GM12878 (cell line): ENCODE results near the gene RTN3. TPM values are rescaled to one million over a fixed set of nuclear protein-coding genes. Genes with fewer than 3 reads are reported as not detected.

Experiments
- ATAC-seq: fragments of 200-7000 bp; cut with Tn5 transposase; 3 replicates; pipeline ENCODE4 v1.9.1; 2020; ENCODE audit warnings: mild to moderate bottlenecking, moderate library complexity
- BruUV-seq: library from RNA; stranded (reverse); fragments of 400-500 nt; replicated peaks from 2 replicates; lab custom pipeline; 2021; lab: Mats Ljungman, UMichigan
- CTCF ChIA-PET: fragments of 300-600 bp; sonication (Branson Sonifier 250); formaldehyde crosslinking; extraction: SDS; loops from one replicate; lab custom pipeline; 2021; ENCODE audit warnings: inconsistent platforms; lab: Yijun Ruan, JAX
- POLR2A ChIA-PET: fragments of 350-600 bp; formaldehyde crosslinking; extraction: SDS; loops from one replicate; lab custom pipeline; 2021; ENCODE audit warnings: inconsistent platforms; lab: Charles Lee
- RAD21 ChIA-PET: fragments of 300-600 bp; sonication (Branson Sonifier 250); formaldehyde crosslinking; loops from one replicate; lab custom pipeline; 2023; ENCODE audit warnings: antibody characterized with exemption; ENCODE audit not compliant: unreplicated experiment; lab: Charles Lee
- SMC1A ChIA-PET: fragments of 300-600 bp; sonication (Branson Sonifier 250); formaldehyde crosslinking; loops from one replicate; lab custom pipeline; 2023; ENCODE audit not compliant: unreplicated experiment, uncharacterized antibody; lab: Charles Lee
- DNase-seq: peaks from one replicate; pipeline ENCODE4 v3.0.0-alpha.2; 2011; ENCODE audit warnings: low read depth, low spot score
- FAIRE-seq: peaks from 3 replicates; lab custom pipeline; 2011; peaks lifted over from hg19 to GRCh38; lab: Jason Lieb, UNC
- H2AFZ ChIP-seq: 2 replicates; pipeline ENCODE4 v1.6.0; 2011; ENCODE audit warnings: low read depth, low read length, control low read depth; ENCODE audit not compliant: control insufficient read depth
- H3K27ac ChIP-seq: 2 replicates; pipeline ENCODE4 v1.5.1; 2011; ENCODE audit warnings: control low read depth; ENCODE audit not compliant: control insufficient read depth, insufficient read depth
- H3K27me3 ChIP-seq, 2 experiments: replicated peaks in 1 of 2; 2 replicates each; pipeline versions ENCODE4 v1.6.0 to v1.6.1; 2011; ENCODE audit warnings: low read length in 1 of 2; ENCODE audit not compliant: control insufficient read depth in 2 of 2, insufficient read depth in 2 of 2
- H3K36me3 ChIP-seq, 2 experiments: 2 replicates each; pipeline ENCODE4 v1.5.1; 2011; ENCODE audit warnings: low read length in 1 of 2; ENCODE audit not compliant: control insufficient read depth in 2 of 2, insufficient read depth in 2 of 2
- H3K4me1 ChIP-seq: 2 replicates; pipeline ENCODE4 v1.6.1; 2011; ENCODE audit warnings: mild to moderate bottlenecking, low read length, moderate library complexity, mixed read lengths; ENCODE audit not compliant: control insufficient read depth, insufficient read depth
- H3K4me2 ChIP-seq: 2 replicates; pipeline ENCODE4 v1.6.0; 2011; ENCODE audit warnings: control low read depth; ENCODE audit not compliant: control insufficient read depth, insufficient read depth
- H3K4me3 ChIP-seq: fragments of 200-600 bp; sonication (generic); 2 replicates; pipeline ENCODE4 v1.5.1; 2016
- H3K79me2 ChIP-seq: 2 replicates; pipeline ENCODE4 v1.6.0; 2011; ENCODE audit warnings: low read length; ENCODE audit not compliant: control insufficient read depth, insufficient read depth
- H3K9ac ChIP-seq: 2 replicates; pipeline ENCODE4 v1.8.0; 2011; ENCODE audit warnings: low read length, control low read depth, mixed read lengths; ENCODE audit not compliant: control insufficient read depth, insufficient read depth
- H3K9me3 ChIP-seq: replicated peaks from 3 replicates; pipeline ENCODE4 v1.5.1; 2011; ENCODE audit warnings: mild to moderate bottlenecking, low read length; ENCODE audit not compliant: control insufficient read depth, insufficient read depth
- H4K20me1 ChIP-seq: 2 replicates; pipeline ENCODE4 v1.6.0; 2011; ENCODE audit not compliant: control insufficient read depth, insufficient read depth
- EGR1 ChIP-seq, 2 experiments: IDR thresholded peaks; 1 replicate in 1 of 2; 2 replicates in 1 of 2; pipeline ENCODE4 v1.6.1; 2011 to 2012; ENCODE audit warnings: low read depth in 2 of 2, low read length in 2 of 2, borderline replicate concordance in 1 of 2, mild to moderate bottlenecking in 1 of 2, moderate library complexity in 1 of 2
- GABPA ChIP-seq: IDR thresholded peaks from 2 replicates; pipeline ENCODE4 v1.6.1; 2014; ENCODE audit warnings: antibody characterized with exemption, low read depth, mild to moderate bottlenecking, inconsistent platforms
- LARP7 ChIP-seq: fragments of 450-650 bp; IDR thresholded peaks from 2 replicates; pipeline ENCODE4 v1.6.1; 2017; ENCODE audit warnings: mild to moderate bottlenecking
- MEF2B ChIP-seq: fragments of 450-650 bp; IDR thresholded peaks from 2 replicates; pipeline ENCODE4 v1.6.1; 2018; ENCODE audit warnings: mild to moderate bottlenecking, moderate library complexity; ENCODE audit not compliant: partially characterized antibody, poor library complexity, severe bottlenecking
- NR2C2 ChIP-seq: IDR thresholded peaks from 2 replicates; pipeline ENCODE4 v1.6.1; 2011; ENCODE audit warnings: borderline replicate concordance, low read depth; ENCODE audit not compliant: control insufficient read depth, insufficient read length
- PAX8 ChIP-seq: fragments of 450-650 bp; IDR thresholded peaks from 2 replicates; pipeline ENCODE4 v1.6.1; 2017; ENCODE audit warnings: mild to moderate bottlenecking, moderate library complexity
- RAD21 ChIP-seq: IDR thresholded peaks from 2 replicates; pipeline ENCODE4 v1.6.1; 2011; ENCODE audit warnings: mild to moderate bottlenecking, low read depth, low read length, moderate library complexity; ENCODE audit not compliant: insufficient read depth
- SMARCA5 ChIP-seq: fragments of 450-650 bp; IDR thresholded peaks from 2 replicates; pipeline ENCODE4 v1.6.1; 2017; ENCODE audit warnings: mild to moderate bottlenecking
- WGBS: methylation state at CpG from one replicate; pipeline ENCODE4 v1.1.6; 2016; ENCODE audit warnings: low lambda C conversion rate; ENCODE audit not compliant: insufficient replicate concordance, insufficient coverage; ENCODE audit errors: missing lambda C conversion rate; 5-methylcytosine and 5-hydroxymethylcytosine counted together
- in situ Hi-C: fragments of 300-500 bp; cut with MboI; formaldehyde crosslinking; loops from 9 replicates; pipeline ENCODE4 v1.14.3; 2018; ENCODE audit warnings: mixed read lengths
- intact Hi-C: fragments of 100-400 bp; cut with micrococcal nuclease; formaldehyde crosslinking; loops from one replicate; pipeline ENCODE4 v1.14.2; 2022; ENCODE audit not compliant: unreplicated experiment
- polyA plus RNA-seq, 11 experiments: library from polyadenylated mRNA; depleted of rRNA in 4 of 11; unstranded in 6 of 11; stranded (reverse) in 5 of 11; fragments of >200 nt; fragmentation: Nextera tagmentation in 4 of 11; fragmentation: Illumina TruSeq in 1 of 11; extraction: Ambion mirVana in 4 of 11; extraction: Trizol in 1 of 11; gene quantifications; 1 replicate in 1 of 11; 2 replicates in 10 of 11; pipeline versions ENCODE4 v1.2.1 to v1.2.3, GENCODE V29; 2011 to 2016; ENCODE audit warnings: inconsistent platforms in 2 of 11, missing spikeins in 2 of 11, low read depth in 1 of 11
- total RNA-seq, 4 experiments: library from RNA; depleted of rRNA in 3 of 4; stranded (reverse); fragments of >200 nt in 3 of 4; fragmentation: Illumina TruSeq in 1 of 4; extraction: Trizol in 1 of 4; gene quantifications; 2 replicates each; pipeline versions ENCODE4 v1.2.1 to v1.2.3, GENCODE V29; 2013 to 2021
- TF ChIP-seq, protein P1 (sequence below): fragments of 450-650 bp; IDR thresholded peaks from 2 replicates; pipeline ENCODE4 v1.6.1; 2016; ENCODE audit warnings: mild to moderate bottlenecking

The RTN3 gene
- total and polyA plus RNA-seq, 10 of the 15 experiments (the other 5 are each of a cell fraction or from before 2014, with no cell fraction given): 22.9 to 64.2 (median 47.0) TPM

DNA sequence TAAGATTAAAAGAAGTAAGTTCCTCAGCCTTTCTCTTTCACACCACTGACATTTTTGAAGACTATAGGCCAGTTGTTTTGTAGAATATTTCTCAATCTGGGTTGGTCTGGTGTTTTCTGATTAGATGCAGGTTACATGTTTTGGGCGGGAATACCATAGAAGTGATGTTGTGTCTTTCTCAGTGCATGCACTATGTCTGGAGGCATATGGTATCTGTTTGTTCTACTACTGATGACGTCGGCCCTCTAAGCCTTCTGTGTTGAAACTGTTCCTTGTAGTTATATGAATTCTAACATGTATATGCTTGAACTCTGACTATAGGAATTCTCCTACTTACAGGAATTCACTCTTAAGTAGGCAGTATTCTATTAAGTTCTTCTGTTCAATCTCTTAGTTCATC, 65.7 kb downstream of the RTN3 start:
- ChIA-PET CTCF (interaction anchor here (1.1 kb wide), 1 partner anchor 19 kb away, joined by 3 read pairs; no protein-coding TSS in a partner anchor), RAD21 (no interaction called here), SMC1A (no interaction called here), POLR2A (no interaction called here)
- no peaks in the 10 kb centered on the region for H3K9me3 ChIP-seq
- H3K36me3 ChIP-seq: peaks cover 0 to 5% of the 10 kb centered on the region in 2 experiments
- FAIRE-seq: no peak
- no peak for TF ChIP-seq RAD21
- no peak for TF ChIP-seq MEF2B
- TF ChIP-seq EGR1 (IDR thresholded peaks at IDR 0.05; ENCODE audit: borderline replicate concordance in 1 of 2, low read depth in 2 of 2, low read length in 2 of 2): no peak
- TF ChIP-seq PAX8: no peak
- TF ChIP-seq GABPA: no peak
- TF ChIP-seq, protein P1, sequence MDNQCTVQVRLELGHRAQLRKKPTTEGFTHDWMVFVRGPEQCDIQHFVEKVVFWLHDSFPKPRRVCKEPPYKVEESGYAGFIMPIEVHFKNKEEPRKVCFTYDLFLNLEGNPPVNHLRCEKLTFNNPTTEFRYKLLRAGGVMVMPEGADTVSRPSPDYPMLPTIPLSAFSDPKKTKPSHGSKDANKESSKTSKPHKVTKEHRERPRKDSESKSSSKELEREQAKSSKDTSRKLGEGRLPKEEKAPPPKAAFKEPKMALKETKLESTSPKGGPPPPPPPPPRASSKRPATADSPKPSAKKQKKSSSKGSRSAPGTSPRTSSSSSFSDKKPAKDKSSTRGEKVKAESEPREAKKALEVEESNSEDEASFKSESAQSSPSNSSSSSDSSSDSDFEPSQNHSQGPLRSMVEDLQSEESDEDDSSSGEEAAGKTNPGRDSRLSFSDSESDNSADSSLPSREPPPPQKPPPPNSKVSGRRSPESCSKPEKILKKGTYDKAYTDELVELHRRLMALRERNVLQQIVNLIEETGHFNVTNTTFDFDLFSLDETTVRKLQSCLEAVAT: no peak
- no peak for TF ChIP-seq NR2C2
- TF ChIP-seq SMARCA5: no peak
- TF ChIP-seq LARP7: no peak
- H3K79me2 ChIP-seq: no peaks in the 10 kb centered on the region
- no peaks in the 10 kb centered on the region for H3K27me3 ChIP-seq
- in situ Hi-C loops (no loop called here), intact Hi-C loops (no loop called here)
- DNase-seq: no peak
- no peak overlapping the region for H2AFZ ChIP-seq
- WGBS: 93% methylated on average over 3 of the region's 3 CpGs
- no peak overlapping the region for H3K27ac ChIP-seq
- H3K4me3 ChIP-seq: no peak overlapping the region
- no peak for ATAC-seq
- no peak overlapping the region for H3K4me2 ChIP-seq
- no peaks in the 10 kb centered on the region for H3K4me1 ChIP-seq
- H4K20me1 ChIP-seq: no peaks in the 10 kb centered on the region
- BruUV-seq: no TSS peak
- no peak overlapping the region for H3K9ac ChIP-seq
